HepG2 (cell line): Measurements from ENCODE around the gene TSEN54. TPM values are rescaled to one million over a fixed set of nuclear protein-coding genes. Genes with fewer than 3 reads are reported as not detected.

ENCODE experiments used
- CCAR2 ChIP-seq: fragments of 200-400 bp; formaldehyde crosslinking; optimal IDR thresholded peaks from 2 replicates; pipeline ENCODE3; 2018; ENCODE audit warnings: low read depth, mild to moderate bottlenecking, low read length, moderate library complexity
- RXRA ChIP-seq: sonication (generic); formaldehyde crosslinking; IDR thresholded peaks from 2 replicates; pipeline ENCODE4 v1.5.1; 2020; ENCODE audit warnings: missing genetic modification reagents
- SALL1 ChIP-seq: sonication (generic); formaldehyde crosslinking; IDR thresholded peaks from 2 replicates; pipeline ENCODE4 v1.8.0; 2022; ENCODE audit warnings: mild to moderate bottlenecking, missing genetic modification reagents
- TCF7L2 ChIP-seq: IDR thresholded peaks from 2 replicates; pipeline ENCODE4 v1.6.1; 2011; ENCODE audit warnings: mild to moderate bottlenecking, low read depth, low read length, moderate library complexity
- ZFP82 ChIP-seq: sonication (generic); formaldehyde crosslinking; IDR thresholded peaks from 2 replicates; pipeline ENCODE4 v1.5.1; 2020; ENCODE audit warnings: mild to moderate bottlenecking, missing genetic modification reagents, borderline replicate concordance
- ZFX ChIP-seq: sonication (generic); formaldehyde crosslinking; IDR thresholded peaks from 2 replicates; pipeline ENCODE4 v1.4.0; 2020; ENCODE audit warnings: mild to moderate bottlenecking, low read depth, missing genetic modification reagents, moderate library complexity
- ZNF225 ChIP-seq: sonication (generic); formaldehyde crosslinking; IDR thresholded peaks from 2 replicates; pipeline ENCODE4 v1.4.0; 2020; ENCODE audit warnings: mild to moderate bottlenecking, missing genetic modification reagents
- ZNF281 ChIP-seq: sonication (generic); formaldehyde crosslinking; IDR thresholded peaks from 2 replicates; pipeline ENCODE4 v1.4.0; 2020; ENCODE audit warnings: missing genetic modification reagents, borderline replicate concordance
- ZNF292 ChIP-seq: sonication (generic); formaldehyde crosslinking; IDR thresholded peaks from 2 replicates; pipeline ENCODE4 v1.8.1; 2022; ENCODE audit warnings: mild to moderate bottlenecking, low read depth, missing genetic modification reagents, borderline replicate concordance
- ZNF546 ChIP-seq: sonication (generic); formaldehyde crosslinking; conservative IDR thresholded peaks from 2 replicates; pipeline ENCODE4 v1.8.1; 2023; ENCODE audit warnings: mild to moderate bottlenecking, missing genetic modification reagents
- polyA plus RNA-seq, 8 experiments: library from polyadenylated mRNA; depleted of rRNA in 3 of 8; stranded (reverse) in 7 of 8; unstranded in 1 of 8; fragments of >200 nt; fragmentation: Illumina TruSeq in 4 of 8; extraction: Trizol in 4 of 8; gene quantifications; 2 replicates each; pipeline versions ENCODE4 v1.2.1 to v1.2.3, GENCODE V29; 2011 to 2016; ENCODE audit warnings: low read depth in 4 of 8, missing spikeins in 1 of 8, mixed read lengths in 1 of 8; ENCODE audit not compliant: insufficient read depth in 1 of 8
- total RNA-seq, 5 experiments: library from RNA; depleted of rRNA; stranded (reverse); fragments of >200 nt; fragmentation: Illumina TruSeq; extraction: Trizol; gene quantifications; 2 replicates each; pipeline ENCODE4 v1.2.3, GENCODE V29; 2016; ENCODE audit warnings: low read depth in 1 of 5
- TF ChIP-seq, protein P1 (sequence below), 2 experiments: IDR thresholded peaks; 2 replicates each; pipeline ENCODE4 v1.6.1; 2011 to 2012; ENCODE audit warnings: low read length in 2 of 2, borderline replicate concordance in 1 of 2, low read depth in 1 of 2, mild to moderate bottlenecking in 1 of 2, moderate library complexity in 1 of 2
- TF ChIP-seq, protein P2 (sequence below): sonication (generic); formaldehyde crosslinking; IDR thresholded peaks from 2 replicates; pipeline ENCODE4 v1.4.0; 2020; ENCODE audit warnings: missing genetic modification reagents, mild to moderate bottlenecking, borderline replicate concordance

TSEN54 gene
- total and polyA plus RNA-seq, 2 of the 13 experiments (the other 11 are each of a cell fraction or from before 2014, with no cell fraction given) = 62.9 to 63.3 TPM

DNA sequence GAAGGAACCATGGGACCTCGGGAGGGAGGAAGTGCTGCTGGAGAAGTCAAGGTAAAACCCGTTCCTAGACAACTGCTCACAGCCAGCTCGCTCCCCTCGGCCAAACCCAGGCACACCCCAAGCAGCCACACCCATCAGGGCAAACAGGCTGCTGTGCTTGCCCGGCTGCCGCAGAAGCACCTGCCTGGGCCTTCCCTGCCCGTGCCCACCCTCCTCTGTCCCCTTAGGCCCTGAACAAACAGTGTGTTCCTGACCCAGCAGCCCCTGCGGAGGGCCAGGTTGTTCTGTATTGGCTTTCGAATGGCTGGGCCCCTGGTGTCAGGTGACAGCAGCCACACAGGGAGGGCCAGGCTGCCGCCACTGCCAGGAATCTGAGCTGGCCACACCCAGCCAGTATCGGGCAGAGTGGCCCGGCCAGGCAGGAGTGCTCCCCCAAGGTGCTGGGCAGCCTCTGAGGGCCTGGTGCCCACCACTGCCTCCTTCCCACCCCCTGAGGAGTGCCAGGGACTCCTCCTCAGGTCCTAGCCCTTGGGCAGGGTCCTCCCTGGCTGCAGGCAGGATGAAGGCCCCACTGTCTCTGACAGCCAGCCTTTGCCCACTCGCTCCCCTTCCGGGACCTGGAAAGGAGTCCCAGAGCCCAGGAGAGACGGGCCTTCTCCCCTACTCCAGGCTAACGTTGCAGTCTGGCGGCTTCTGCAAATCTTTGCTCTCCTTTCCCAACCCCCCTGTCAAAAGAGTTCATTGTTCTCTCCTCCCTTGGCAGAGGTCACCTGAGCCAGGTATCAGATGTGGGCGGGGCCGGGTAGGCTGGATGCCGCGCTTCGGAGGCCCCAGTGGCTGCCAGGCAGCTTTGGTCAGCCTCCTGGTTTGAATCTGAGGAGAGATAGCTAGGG lies 33.2 kb downstream of the TSEN54 start (continued):
- TF ChIP-seq, protein P1, sequence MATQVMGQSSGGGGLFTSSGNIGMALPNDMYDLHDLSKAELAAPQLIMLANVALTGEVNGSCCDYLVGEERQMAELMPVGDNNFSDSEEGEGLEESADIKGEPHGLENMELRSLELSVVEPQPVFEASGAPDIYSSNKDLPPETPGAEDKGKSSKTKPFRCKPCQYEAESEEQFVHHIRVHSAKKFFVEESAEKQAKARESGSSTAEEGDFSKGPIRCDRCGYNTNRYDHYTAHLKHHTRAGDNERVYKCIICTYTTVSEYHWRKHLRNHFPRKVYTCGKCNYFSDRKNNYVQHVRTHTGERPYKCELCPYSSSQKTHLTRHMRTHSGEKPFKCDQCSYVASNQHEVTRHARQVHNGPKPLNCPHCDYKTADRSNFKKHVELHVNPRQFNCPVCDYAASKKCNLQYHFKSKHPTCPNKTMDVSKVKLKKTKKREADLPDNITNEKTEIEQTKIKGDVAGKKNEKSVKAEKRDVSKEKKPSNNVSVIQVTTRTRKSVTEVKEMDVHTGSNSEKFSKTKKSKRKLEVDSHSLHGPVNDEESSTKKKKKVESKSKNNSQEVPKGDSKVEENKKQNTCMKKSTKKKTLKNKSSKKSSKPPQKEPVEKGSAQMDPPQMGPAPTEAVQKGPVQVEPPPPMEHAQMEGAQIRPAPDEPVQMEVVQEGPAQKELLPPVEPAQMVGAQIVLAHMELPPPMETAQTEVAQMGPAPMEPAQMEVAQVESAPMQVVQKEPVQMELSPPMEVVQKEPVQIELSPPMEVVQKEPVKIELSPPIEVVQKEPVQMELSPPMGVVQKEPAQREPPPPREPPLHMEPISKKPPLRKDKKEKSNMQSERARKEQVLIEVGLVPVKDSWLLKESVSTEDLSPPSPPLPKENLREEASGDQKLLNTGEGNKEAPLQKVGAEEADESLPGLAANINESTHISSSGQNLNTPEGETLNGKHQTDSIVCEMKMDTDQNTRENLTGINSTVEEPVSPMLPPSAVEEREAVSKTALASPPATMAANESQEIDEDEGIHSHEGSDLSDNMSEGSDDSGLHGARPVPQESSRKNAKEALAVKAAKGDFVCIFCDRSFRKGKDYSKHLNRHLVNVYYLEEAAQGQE (IDR thresholded peaks at IDR 0.05; ENCODE audit: borderline replicate concordance in 1 of 2, low read depth in 1 of 2, low read length in 2 of 2) = peak in 1 of 2 experiments; percentile 29; a peak in 1 of 4 replicates
- TF ChIP-seq CCAR2 = no peak
- TF ChIP-seq RXRA (CRISPR knock-in tag) = peak; percentile 69; the same call in 1 of the 2 replicates
- TF ChIP-seq, protein P2, sequence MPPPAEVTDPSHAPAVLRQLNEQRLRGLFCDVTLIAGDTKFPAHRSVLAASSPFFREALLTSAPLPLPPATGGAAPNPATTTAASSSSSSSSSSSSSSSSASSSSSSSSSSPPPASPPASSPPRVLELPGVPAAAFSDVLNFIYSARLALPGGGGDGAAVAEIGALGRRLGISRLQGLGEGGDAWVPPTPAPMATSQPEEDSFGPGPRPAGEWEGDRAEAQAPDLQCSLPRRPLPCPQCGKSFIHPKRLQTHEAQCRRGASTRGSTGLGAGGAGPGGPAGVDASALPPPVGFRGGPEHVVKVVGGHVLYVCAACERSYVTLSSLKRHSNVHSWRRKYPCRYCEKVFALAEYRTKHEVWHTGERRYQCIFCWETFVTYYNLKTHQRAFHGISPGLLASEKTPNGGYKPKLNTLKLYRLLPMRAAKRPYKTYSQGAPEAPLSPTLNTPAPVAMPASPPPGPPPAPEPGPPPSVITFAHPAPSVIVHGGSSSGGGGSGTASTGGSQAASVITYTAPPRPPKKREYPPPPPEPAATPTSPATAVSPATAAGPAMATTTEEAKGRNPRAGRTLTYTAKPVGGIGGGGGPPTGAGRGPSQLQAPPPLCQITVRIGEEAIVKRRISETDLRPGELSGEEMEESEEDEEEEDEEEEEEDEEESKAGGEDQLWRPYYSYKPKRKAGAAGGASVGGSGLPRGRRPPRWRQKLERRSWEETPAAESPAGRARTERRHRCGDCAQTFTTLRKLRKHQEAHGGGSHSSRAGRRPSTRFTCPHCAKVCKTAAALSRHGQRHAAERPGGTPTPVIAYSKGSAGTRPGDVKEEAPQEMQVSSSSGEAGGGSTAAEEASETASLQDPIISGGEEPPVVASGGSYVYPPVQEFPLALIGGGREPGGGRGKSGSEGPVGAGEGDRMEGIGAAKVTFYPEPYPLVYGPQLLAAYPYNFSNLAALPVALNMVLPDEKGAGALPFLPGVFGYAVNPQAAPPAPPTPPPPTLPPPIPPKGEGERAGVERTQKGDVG (CRISPR knock-in tag) = no peak; the same call in 1 of the 2 replicates
- no peak; the same call in 1 of the 2 replicates for TF ChIP-seq ZNF292 (CRISPR knock-in tag)
- peak; percentile 26; the same call in 1 of the 2 replicates for TF ChIP-seq ZNF281 (CRISPR knock-in tag)
- TF ChIP-seq SALL1 (CRISPR knock-in tag) = peak; percentile 76
- TF ChIP-seq ZNF225 (CRISPR knock-in tag) = peak; percentile 84
- no peak for TF ChIP-seq ZFP82 (CRISPR knock-in tag)
- TF ChIP-seq ZFX (CRISPR knock-in tag) = peak; percentile 90
- 0 out of 2 replicates have a peak, but pooled peaks have one; percentile 64 for TF ChIP-seq ZNF546 (CRISPR knock-in tag)
- TF ChIP-seq TCF7L2 = no peak
